K562 (cell line): ENCODE results near the gene MATR3. TPM values are rescaled to one million over a fixed set of nuclear protein-coding genes. Genes with fewer than 3 reads are reported as not detected.

ENCODE experiments used
- FOXK1 ChIP-seq: sonication (generic); formaldehyde crosslinking; IDR thresholded peaks from 2 replicates; pipeline ENCODE4 v1.8.0; 2022; ENCODE audit warnings: missing genetic modification reagents, mild to moderate bottlenecking, borderline replicate concordance
- HMG20B ChIP-seq: fragments of 250-450 bp; sonication (Bioruptor Pico); IDR thresholded peaks from 2 replicates; pipeline ENCODE4 v1.5.0; 2021; ENCODE audit warnings: mild to moderate bottlenecking
- HOXB6 ChIP-seq: fragments of 250-450 bp; sonication (Bioruptor Pico); IDR thresholded peaks from 2 replicates; pipeline ENCODE4 v1.5.1; 2022; ENCODE audit warnings: mild to moderate bottlenecking, borderline replicate concordance
- KLF6 ChIP-seq: fragments of 250-450 bp; sonication (Bioruptor Pico); IDR thresholded peaks from 2 replicates; pipeline ENCODE4 v1.4.0; 2020; ENCODE audit warnings: mild to moderate bottlenecking, moderate library complexity, borderline replicate concordance
- MLLT1 ChIP-seq, 2 experiments: fragments of 450-650 bp; IDR thresholded peaks; 2 replicates each; pipeline ENCODE4 v1.6.1; 2016
- NCOA1 ChIP-seq: fragments of 450-650 bp; IDR thresholded peaks from 2 replicates; pipeline ENCODE4 v1.6.1; 2016; ENCODE audit warnings: low read depth
- NR2C2 ChIP-seq, 2 experiments: fragments of 200-800 bp in 1 of 2; sonication (Bioruptor generic) in 1 of 2; sonication (generic) in 1 of 2; formaldehyde crosslinking in 1 of 2; IDR thresholded peaks; 2 replicates each; pipeline versions ENCODE4 v1.6.1 to v1.8.0; 2016 to 2022; ENCODE audit warnings: mild to moderate bottlenecking in 1 of 2, missing compliant biosample characterization in 1 of 2, missing genetic modification characterization in 1 of 2, missing genetic modification reagents in 1 of 2
- NR2F6 ChIP-seq: fragments of 450-650 bp; formaldehyde crosslinking; IDR thresholded peaks from 2 replicates; pipeline ENCODE4 v1.4.0; 2020; ENCODE audit warnings: mild to moderate bottlenecking
- NR4A1 ChIP-seq, 2 experiments: fragments of 250-450 bp in 1 of 2; fragments of 450-650 bp in 1 of 2; sonication (Bioruptor Pico) in 1 of 2; IDR thresholded peaks; 2 replicates each; pipeline versions ENCODE4 v1.4.0 to v1.6.1; 2016 to 2020; ENCODE audit warnings: mild to moderate bottlenecking in 2 of 2, missing compliant biosample characterization in 1 of 2, missing genetic modification characterization in 1 of 2, moderate library complexity in 1 of 2
- TEAD2 ChIP-seq: fragments of 450-650 bp; IDR thresholded peaks from 2 replicates; pipeline ENCODE4 v1.6.1; 2016; ENCODE audit warnings: missing genetic modification characterization, control low read depth, missing compliant biosample characterization
- U2AF1 ChIP-seq: fragments of 200-400 bp; formaldehyde crosslinking; optimal IDR thresholded peaks from 2 replicates; pipeline ENCODE3; 2017; ENCODE audit warnings: mild to moderate bottlenecking, low read depth, low read length, moderate library complexity
- ZBTB9 ChIP-seq: fragments of 450-650 bp; formaldehyde crosslinking; IDR thresholded peaks from 2 replicates; pipeline ENCODE4 v1.4.0; 2020; ENCODE audit warnings: mild to moderate bottlenecking, moderate library complexity
- ZFP36 ChIP-seq: fragments of 150-350 bp; IDR thresholded peaks from 2 replicates; pipeline ENCODE4 v1.6.1; 2018; ENCODE audit warnings: low read length, low read depth; ENCODE audit not compliant: partially characterized antibody
- ZNF124 ChIP-seq: sonication (generic); formaldehyde crosslinking; IDR thresholded peaks from 2 replicates; pipeline ENCODE4 v1.8.1; 2022; ENCODE audit warnings: missing genetic modification reagents
- ZNF318 ChIP-seq, 2 experiments: fragments of 450-650 bp; IDR thresholded peaks; 2 replicates each; pipeline ENCODE4 v1.6.1; 2016; ENCODE audit warnings: mild to moderate bottlenecking in 2 of 2, borderline replicate concordance in 1 of 2, low read depth in 1 of 2, moderate library complexity in 1 of 2
- ZZZ3 ChIP-seq: fragments of 450-650 bp; IDR thresholded peaks from 2 replicates; pipeline ENCODE4 v1.6.1; 2016; ENCODE audit warnings: antibody characterized with exemption, mild to moderate bottlenecking, moderate library complexity
- polyA plus RNA-seq, 8 experiments: library from polyadenylated mRNA; depleted of rRNA in 4 of 8; stranded (reverse) in 5 of 8; unstranded in 3 of 8; fragments of >200 nt; fragmentation: Nextera tagmentation in 2 of 8; fragmentation: Illumina TruSeq in 1 of 8; extraction: Ambion mirVana in 2 of 8; extraction: Trizol in 1 of 8; gene quantifications; 2 replicates each; pipeline versions ENCODE4 v1.2.1 to v1.2.3, GENCODE V29; 2011 to 2014; ENCODE audit warnings: inconsistent platforms in 1 of 8, missing spikeins in 1 of 8
- total RNA-seq, 7 experiments: library from RNA; depleted of rRNA in 6 of 7; stranded (reverse); fragments of >200 nt in 6 of 7; fragmentation: Illumina TruSeq in 2 of 7; extraction: Trizol in 2 of 7; gene quantifications; 2 replicates each; pipeline versions ENCODE4 v1.2.1 to v1.2.3, GENCODE V29; 2011 to 2021; ENCODE audit warnings: low replicate concordance in 1 of 7

Gene MATR3
- total and polyA plus RNA-seq, 9 of the 15 experiments (the other 6 are each of a cell fraction or from before 2014, with no cell fraction given), result 150 to 425 (median 263) TPM

- peak; percentile 59; the same call in 1 of the 2 replicates for TF ChIP-seq ZBTB9
- TF ChIP-seq NR2F6, result no peak
- TF ChIP-seq NR4A1 (CRISPR knock-in tag; IDR thresholded peaks at IDR 0.05), result no peak
- TF ChIP-seq NR4A1 (tag; IDR thresholded peaks at IDR 0.05), result no peak
- no peak for TF ChIP-seq ZNF318 (IDR thresholded peaks at IDR 0.05; ENCODE audit: borderline replicate concordance in 1 of 2, low read depth in 1 of 2)
- 0 out of 2 replicates have a peak, but pooled peaks have one; percentile 40 for TF ChIP-seq NR2C2 (CRISPR knock-in tag; IDR thresholded peaks at IDR 0.05)
- TF ChIP-seq NR2C2 (tag; IDR thresholded peaks at IDR 0.05), result peak; percentile 98
- no peak for TF ChIP-seq ZZZ3
- TF ChIP-seq HMG20B (CRISPR knock-in tag), result no peak
- TF ChIP-seq ZNF124 (CRISPR knock-in tag), result no peak
- TF ChIP-seq HOXB6 (CRISPR knock-in tag), result no peak
- TF ChIP-seq MLLT1 (IDR thresholded peaks at IDR 0.05), result no peak
- no peak for TF ChIP-seq FOXK1
- TF ChIP-seq NCOA1, result peak; percentile 82
- TF ChIP-seq TEAD2 (tag), result no peak
- TF ChIP-seq U2AF1, result no peak
- no peak for TF ChIP-seq ZFP36
- no peak for TF ChIP-seq KLF6 (CRISPR knock-in tag)
These were observed 19.8 kb upstream of the MATR3 start (continued) for GRCh38 chr5:139273572-139274289.
